GM21619 (cell line): ENCODE results near the gene ADAM33.

Source experiments
- ATAC-seq: cut with Tn5 transposase; IDR thresholded peaks from one replicate; pipeline ENCODE4 v1.9.1; 2021; ENCODE audit not compliant: unreplicated experiment

Gene ADAM33

GRCh38 chr20:3681931-3682781, at the start of gene ADAM33:
Gene ADAM33 (minus strand): TSS chr20:3682010. CDS start chr20:3682004, 6 bp downstream.
- no peak for ATAC-seq

GRCh38 chr20:3730803-3731672, 49.2 kb upstream of the ADAM33 start:
- ATAC-seq = no peak

- ATAC-seq = no peak
These were observed 48.2 kb upstream of the ADAM33 start for GRCh38 chr20:3729811-3730540.

GRCh38 chr20:3729378-3729777, 47.6 kb upstream of the ADAM33 start:
- no peak for ATAC-seq

GRCh38 chr20:3728876-3729275, 47.1 kb upstream of the ADAM33 start:
- ATAC-seq = no peak

- no peak for ATAC-seq
These were observed 46.5 kb upstream of the ADAM33 start for GRCh38 chr20:3728354-3728753.

- ATAC-seq = no peak
These were observed 45.7 kb upstream of the ADAM33 start for GRCh38 chr20:3727401-3728021.

- ATAC-seq = no peak
These were observed 42.5 kb upstream of the ADAM33 start for GRCh38 chr20:3724356-3724755.

GRCh38 chr20:3723284-3723683, 41.5 kb upstream of the ADAM33 start:
- ATAC-seq = no peak

- no peak for ATAC-seq
These were observed 40.1 kb upstream of the ADAM33 start for GRCh38 chr20:3721912-3722311.

GRCh38 chr20:3720626-3721025, 38.8 kb upstream of the ADAM33 start:
- ATAC-seq = no peak

- no peak for ATAC-seq
These were observed 38.3 kb upstream of the ADAM33 start for GRCh38 chr20:3720068-3720467.

- no peak for ATAC-seq
These were observed 37.2 kb upstream of the ADAM33 start for GRCh38 chr20:3719046-3719445.

- peak; percentile 58 for ATAC-seq
These were observed 34.5 kb upstream of the ADAM33 start for GRCh38 chr20:3716195-3716834.

- ATAC-seq = no peak
These were observed 32.3 kb upstream of the ADAM33 start for GRCh38 chr20:3714092-3714491.

- no peak for ATAC-seq
These were observed 30.6 kb upstream of the ADAM33 start, which contains the start of gene SIGLEC1 for GRCh38 chr20:3712279-3712873. Gene SIGLEC1 (minus strand): TSS chr20:3712600. CDS start chr20:3707128, 5,472 bp downstream.

GRCh38 chr20:3711484-3711941, 29.7 kb upstream of the ADAM33 start:
- ATAC-seq = no peak

GRCh38 chr20:3710703-3711483, 29.1 kb upstream of the ADAM33 start:
- no peak for ATAC-seq

- ATAC-seq = no peak
These were observed 28.2 kb upstream of the ADAM33 start for GRCh38 chr20:3710011-3710466.
